CD4-positive, alpha-beta T cell (primary cell): ENCODE measurements around the gene WDR90. TPM values are rescaled to one million over a fixed set of nuclear protein-coding genes. Genes with fewer than 3 reads are reported as not detected.

Source experiments
- ATAC-seq: fragments of 200-7000 bp; cut with Tn5 transposase; one replicate; pipeline ENCODE4 v1.10.0; 2022; ENCODE audit warnings: mild to moderate bottlenecking; ENCODE audit not compliant: poor library complexity
- CTCF ChIA-PET: fragments of 350-600 bp; sonication (Branson Sonifier 250); formaldehyde crosslinking; loops from one replicate; lab custom pipeline; 2021; ENCODE audit warnings: antibody characterized with exemption, inconsistent platforms; lab: Charles Lee
- POLR2A ChIA-PET: fragments of 350-600 bp; sonication (Branson Sonifier 250); formaldehyde crosslinking; loops from one replicate; lab custom pipeline; 2021; ENCODE audit warnings: antibody characterized with exemption, inconsistent platforms; lab: Charles Lee
- DNase-seq, 14 experiments: peaks; one replicate each; pipeline ENCODE4 v3.0.0-alpha.2; 2013 to 2020; ENCODE audit warnings: mixed read lengths in 2 of 14
- H3K27ac ChIP-seq, 2 donors: one replicate each; pipeline versions ENCODE4 v1.5.1 to v1.7.0; 2013; ENCODE audit warnings: low read length in 2 of 2, low read depth in 1 of 2, mild to moderate bottlenecking in 1 of 2
- H3K27me3 ChIP-seq, 2 experiments: 1 replicate in 1 of 2; 2 replicates in 1 of 2; pipeline versions ENCODE4 v1.6.1 to v1.7.0; 2013; ENCODE audit warnings: low read length in 2 of 2, control low read depth in 1 of 2, mild to moderate bottlenecking in 1 of 2, moderate library complexity in 1 of 2; ENCODE audit not compliant: insufficient read depth in 2 of 2, control insufficient read depth in 1 of 2
- H3K36me3 ChIP-seq: one replicate; pipeline ENCODE4 v1.6.1; 2013; ENCODE audit warnings: low read length, control low read depth; ENCODE audit not compliant: insufficient read depth
- H3K4me1 ChIP-seq: one replicate; pipeline ENCODE4 v1.6.1; 2013; ENCODE audit warnings: low read length, control low read depth; ENCODE audit not compliant: insufficient read depth
- H3K4me3 ChIP-seq: one replicate; pipeline ENCODE4 v1.5.1; 2013; ENCODE audit warnings: mild to moderate bottlenecking, low read length, moderate library complexity
- H3K9me3 ChIP-seq, 2 experiments: 1 replicate in 1 of 2; 2 replicates in 1 of 2; pipeline versions ENCODE4 v1.6.1 to v1.7.0; 2013; ENCODE audit warnings: low read length in 2 of 2, mild to moderate bottlenecking in 2 of 2, control low read depth in 1 of 2, moderate library complexity in 1 of 2; ENCODE audit not compliant: control insufficient read depth in 1 of 2, insufficient read depth in 1 of 2
- H3K27ac Mint-ChIP-seq: one replicate; pipeline ENCODE4 v1.8.0; 2020; ENCODE audit warnings: mixed read lengths
- H3K27me3 Mint-ChIP-seq: one replicate; pipeline ENCODE4 v1.8.0; 2021; ENCODE audit warnings: mixed read lengths
- H3K36me3 Mint-ChIP-seq: one replicate; pipeline ENCODE4 v1.8.0; 2021; ENCODE audit warnings: low read depth, mixed read lengths
- H3K4me1 Mint-ChIP-seq: one replicate; pipeline ENCODE4 v1.8.0; 2021; ENCODE audit warnings: low read depth, mixed read lengths
- H3K4me3 Mint-ChIP-seq: one replicate; pipeline ENCODE4 v1.8.0; 2020; ENCODE audit warnings: mild to moderate bottlenecking, mixed read lengths
- H3K9me3 Mint-ChIP-seq: one replicate; pipeline ENCODE4 v1.8.0; 2020; ENCODE audit warnings: mixed read lengths
- CTCF ChIP-seq: fragments of 200-600 bp; IDR thresholded peaks from one replicate; pipeline ENCODE4 v1.8.0; 2022; ENCODE audit warnings: antibody characterized with exemption, mild to moderate bottlenecking
- intact Hi-C, 2 experiments: fragments of 100-400 bp; cut with DNase I in 1 of 2; cut with micrococcal nuclease in 1 of 2; formaldehyde crosslinking; loops; one replicate each; pipeline versions ENCODE4 v1.15.1 to v1.9.0; 2023 to 2025; cut with DNase I, micrococcal nuclease
- total RNA-seq, 174 experiments: library from RNA in 2 of 174; stranded (reverse) in 2 of 174; gene quantifications; one replicate each; pipeline ENCODE4 v1.2.3 and lab custom pipeline; 2021 to 2026

Gene WDR90
- total RNA-seq, 2 experiments from 2014 or later = 8.1 to 10.3 TPM

- peak overlapping the region; percentile 51 for H3K4me3 Mint-ChIP-seq
- H3K27ac Mint-ChIP-seq = no peak overlapping the region
- ChIA-PET CTCF (no interaction called here), POLR2A (no interaction called here)
- peaks cover 9% of the 10 kb centered on the region for H3K36me3 Mint-ChIP-seq
- peaks cover 6% of the 10 kb centered on the region for H3K27me3 Mint-ChIP-seq
- peaks cover 8% of the 10 kb centered on the region for H3K4me1 Mint-ChIP-seq
- ATAC-seq = no peak
- peaks cover 0 to 10% of the 10 kb centered on the region in 2 experiments for H3K9me3 ChIP-seq
- H3K4me3 ChIP-seq = no peak overlapping the region
- no peak for DNase-seq
- H3K4me1 ChIP-seq = peaks cover 36% of the 10 kb centered on the region
- H3K27me3 ChIP-seq = no peaks in the 10 kb centered on the region
- TF ChIP-seq CTCF = no peak
- no peak overlapping the region for H3K27ac ChIP-seq
- H3K9me3 Mint-ChIP-seq = no peaks in the 10 kb centered on the region
- no peaks in the 10 kb centered on the region for H3K36me3 ChIP-seq
- intact Hi-C loops = no loop called here
Observed at GRCh38 chr16:640614-641013, 8.6 kb upstream of the WDR90 start.

DNA sequence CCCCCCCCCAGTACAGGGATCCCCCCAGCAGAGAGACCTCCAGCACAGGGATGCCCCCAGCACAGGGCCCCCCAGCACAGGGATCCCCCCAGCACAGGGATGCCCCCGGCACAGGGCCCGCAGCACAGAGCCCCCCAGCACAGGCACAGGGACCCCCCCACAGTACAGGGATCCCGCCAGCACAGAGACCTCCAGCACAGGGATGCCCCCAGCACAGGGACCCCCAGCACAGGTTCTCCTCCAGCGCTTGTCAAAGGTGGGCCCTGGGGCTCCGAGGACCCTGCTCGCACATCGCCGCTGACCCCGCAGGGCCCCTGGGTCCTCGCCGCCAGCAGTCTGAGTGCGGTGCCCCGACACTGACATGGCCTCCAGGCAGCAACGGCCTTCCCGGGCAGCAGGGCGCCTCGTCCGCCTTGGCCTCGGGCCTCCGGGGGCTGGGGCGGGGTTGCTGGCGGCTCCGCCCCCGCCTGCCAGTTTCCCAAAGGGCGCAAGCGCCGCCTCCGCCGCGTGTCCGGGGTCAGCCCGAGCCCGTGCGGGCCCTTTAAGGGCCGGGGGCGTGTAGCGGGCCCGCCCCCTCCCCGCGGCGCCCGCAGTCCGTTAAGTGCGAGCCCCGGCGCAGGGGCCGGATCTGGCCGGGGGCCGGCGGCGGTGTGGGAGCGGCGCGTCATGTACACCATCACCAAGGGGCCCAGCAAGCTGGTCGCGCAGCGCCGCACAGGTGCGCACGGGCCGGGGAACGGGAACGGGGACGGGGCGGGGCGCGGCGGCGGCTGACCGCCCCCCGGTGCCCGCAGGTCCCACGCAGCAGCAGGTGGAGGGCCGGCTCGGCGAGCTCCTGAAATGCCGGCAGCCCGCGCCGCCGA lies 7.6 kb upstream of the WDR90 start, which contains the start of gene MCRIP2:
Gene MCRIP2, plus strand, starts transcription at position 503 of the 863 bp plus-strand sequence. Its CDS starts 164 bp downstream, at position 667.
- Histone ChIP-seq H3K36me3 (no peaks in the 10 kb centered on the region), H3K27me3 (no peaks in the 10 kb centered on the region), H3K4me1 (peaks cover 32% of the 10 kb centered on the region), H3K4me3 (peak within 1 kb of the TSS; percentile 54), H3K27ac (no peak within 1 kb of the TSS), H3K9me3 (peaks cover 0 to 10% of the 10 kb centered on the region in 2 experiments)
- Mint-ChIP-seq H3K27ac (no peak within 1 kb of the TSS), H3K4me3 (peak within 1 kb of the TSS; percentile 73), H3K27me3 (peaks cover 3% of the 10 kb centered on the region), H3K4me1 (peaks cover 4% of the 10 kb centered on the region), H3K9me3 (no peaks in the 10 kb centered on the region), H3K36me3 (peaks cover 3% of the 10 kb centered on the region)
- ATAC-seq = peak; percentile 16
- intact Hi-C loops = no loop called here
- CTCF ChIA-PET = no interaction called here
- no peak for TF ChIP-seq CTCF
- peak in 11 of 14 experiments; percentile 23 to 75 (median 54) for DNase-seq
- POLR2A ChIA-PET = interaction anchor here (1.0 kb wide), 2 partner anchors 26 to 54 kb away, joined by 3 to 4 read pairs; no protein-coding TSS in a partner anchor

DNA sequence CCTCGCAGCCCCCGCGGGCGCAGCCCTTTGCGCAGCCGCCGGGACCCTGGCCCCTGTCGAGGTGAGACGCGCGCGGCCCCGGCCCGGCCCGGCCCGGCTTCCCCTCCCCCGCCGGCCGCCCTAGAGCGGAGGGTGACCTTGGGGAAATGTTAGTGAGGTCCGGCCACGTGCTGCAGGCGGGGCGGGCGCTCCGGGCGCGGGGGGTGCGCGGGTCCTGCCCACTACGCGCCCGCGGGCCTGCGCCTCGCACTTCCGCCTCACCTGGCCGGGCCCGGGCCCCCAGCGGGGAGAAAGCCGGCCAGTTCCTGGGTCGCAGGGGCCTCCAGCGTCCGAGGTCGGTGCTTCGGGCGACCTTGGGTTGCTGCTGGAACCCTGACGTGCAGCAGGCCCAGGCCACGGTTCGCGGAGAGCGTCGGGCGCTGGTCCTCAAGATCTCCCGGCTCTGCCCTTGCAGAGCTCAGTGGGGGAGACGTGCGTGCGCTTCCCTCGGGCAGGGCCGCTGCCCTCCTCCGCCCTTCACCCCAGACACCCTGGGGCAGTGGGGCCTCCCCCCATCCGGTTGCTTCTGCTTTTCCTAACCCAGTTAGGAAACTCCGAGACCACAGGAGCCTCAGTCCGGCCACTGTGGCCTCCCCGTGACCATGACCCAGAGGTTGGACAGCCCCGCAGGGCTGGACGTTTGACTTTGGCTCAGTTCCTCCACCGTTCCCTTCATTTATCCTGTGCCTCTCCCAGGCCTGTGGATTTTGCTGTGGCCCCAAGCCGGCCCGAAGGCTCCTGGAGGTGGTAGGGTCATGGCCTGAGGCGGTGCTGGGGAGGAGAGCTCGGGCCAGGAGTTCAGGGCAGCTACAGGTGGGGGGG lies 6.7 kb upstream of the WDR90 start:
- H3K36me3 ChIP-seq = no peaks in the 10 kb centered on the region
- DNase-seq (peak in 4 of 14 experiments; percentile 27 to 73 (median 54)), ATAC-seq (peak; percentile 28)
- Mint-ChIP-seq H3K36me3 (no peaks in the 10 kb centered on the region), H3K4me1 (no peaks in the 10 kb centered on the region), H3K27me3 (no peaks in the 10 kb centered on the region), H3K4me3 (peak overlapping the region; percentile 73), H3K9me3 (no peaks in the 10 kb centered on the region), H3K27ac (no peak overlapping the region)
- H3K27ac ChIP-seq = no peak overlapping the region
- intact Hi-C loops = no loop called here
- TF ChIP-seq CTCF = no peak
- H3K9me3 ChIP-seq = peaks cover 0 to 7% of the 10 kb centered on the region in 2 experiments
- H3K27me3 ChIP-seq = no peaks in the 10 kb centered on the region
- peak overlapping the region; percentile 54 for H3K4me3 ChIP-seq
- ChIA-PET POLR2A (interaction anchor here (1.0 kb wide), 2 partner anchors 25 to 53 kb away, joined by 3 to 4 read pairs; no protein-coding TSS in a partner anchor), CTCF (no interaction called here)
- H3K4me1 ChIP-seq = peaks cover 29% of the 10 kb centered on the region
